GM21825 (cell line): ENCODE data around the gene HERC3.

Experiments used
- ATAC-seq: cut with Tn5 transposase; IDR thresholded peaks from one replicate; pipeline ENCODE4 v1.9.1; 2021; ENCODE audit warnings: mild to moderate bottlenecking, moderate library complexity; ENCODE audit not compliant: unreplicated experiment

Gene HERC3

GRCh38 chr4:88591787-88592599 is at the start of gene HERC3:
TSS of gene HERC3 (plus strand) at chr4:88592480. CDS start at chr4:88605824, 13,344 bp downstream.
- peak; percentile 98 for ATAC-seq

DNA sequence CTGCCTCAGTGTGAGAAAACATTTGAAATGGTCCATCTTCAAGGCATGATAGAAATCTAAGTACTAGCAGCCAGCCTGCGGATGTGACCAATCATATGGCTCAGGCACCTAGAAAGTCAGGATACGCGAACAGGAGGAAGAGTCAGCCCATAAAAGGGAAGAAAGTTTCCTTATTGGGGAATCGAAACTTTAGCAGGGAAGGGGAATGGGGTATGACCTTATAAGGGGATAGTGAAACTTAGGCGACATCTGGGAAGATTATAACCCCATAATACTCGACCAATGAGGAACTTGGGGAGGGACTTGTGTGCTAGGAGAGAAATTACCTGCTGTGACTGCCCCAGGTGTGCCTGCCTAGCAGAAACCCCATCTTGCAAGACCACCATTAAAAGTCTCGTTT is 42.5 kb upstream of the HERC3 start:
- no peak for ATAC-seq

GRCh38 chr4:88567591-88567990 is 24.7 kb upstream of the HERC3 start:
- ATAC-seq = no peak

DNA sequence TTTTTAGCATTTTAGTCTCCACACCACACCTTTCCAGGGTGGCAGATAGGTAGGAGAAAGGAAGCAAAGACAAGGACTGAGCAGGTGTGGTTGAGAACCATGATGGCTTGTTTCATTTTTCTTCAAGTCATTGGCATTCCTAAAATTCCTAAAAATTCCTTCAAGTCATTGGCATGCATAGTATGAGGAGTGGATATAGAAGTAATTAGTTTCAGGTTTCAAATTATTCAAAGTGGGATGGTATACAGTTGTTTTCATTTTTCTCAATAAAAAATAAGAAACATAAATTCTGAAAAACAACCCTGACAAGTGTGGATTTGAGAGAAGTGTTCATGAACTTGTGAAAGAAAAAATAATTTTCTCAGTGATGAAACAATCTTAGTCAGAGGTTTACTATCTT is 22.3 kb upstream of the HERC3 start:
- ATAC-seq = no peak

GRCh38 chr4:88573276-88573980 is 18.9 kb upstream of the HERC3 start:
- no peak for ATAC-seq

DNA sequence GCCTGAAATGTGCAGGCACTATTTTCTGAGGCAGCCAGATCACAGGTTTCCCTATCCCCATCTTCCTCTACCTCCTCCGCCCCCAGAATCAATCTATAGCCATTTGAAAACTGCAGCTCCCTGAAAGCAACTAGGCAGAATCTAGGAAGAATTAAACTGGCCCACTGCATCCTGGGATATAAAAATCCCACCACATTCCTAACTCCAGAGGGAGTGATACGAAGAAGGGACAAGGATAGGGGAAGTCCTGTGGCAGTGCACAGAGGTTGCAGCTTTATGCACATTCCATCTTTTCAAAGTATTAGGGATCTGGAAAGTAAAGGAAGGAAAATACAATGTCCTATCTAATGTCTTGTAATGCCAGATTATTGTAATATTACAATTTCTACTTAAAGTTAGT is 18.3 kb upstream of the HERC3 start:
- ATAC-seq = no peak

DNA sequence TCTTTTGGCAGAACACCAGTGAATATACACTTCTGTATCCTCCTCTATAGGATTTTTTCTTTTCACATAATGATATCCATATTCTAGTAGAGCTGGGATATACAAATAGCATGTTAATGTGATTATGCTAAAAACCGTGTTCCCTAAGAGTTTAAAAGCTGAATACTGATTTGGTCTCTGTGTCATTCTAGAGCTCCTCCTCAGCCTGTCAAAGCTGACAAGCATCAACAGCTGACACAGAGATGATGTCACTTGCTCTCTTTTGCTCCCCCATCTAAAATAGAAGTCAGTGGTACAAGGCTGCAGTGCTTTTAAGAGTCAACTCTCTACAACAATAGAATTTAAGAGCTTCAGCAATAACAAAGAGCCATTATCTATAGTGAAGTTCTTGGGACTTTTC is 17.1 kb upstream of the HERC3 start:
- ATAC-seq = no peak

DNA sequence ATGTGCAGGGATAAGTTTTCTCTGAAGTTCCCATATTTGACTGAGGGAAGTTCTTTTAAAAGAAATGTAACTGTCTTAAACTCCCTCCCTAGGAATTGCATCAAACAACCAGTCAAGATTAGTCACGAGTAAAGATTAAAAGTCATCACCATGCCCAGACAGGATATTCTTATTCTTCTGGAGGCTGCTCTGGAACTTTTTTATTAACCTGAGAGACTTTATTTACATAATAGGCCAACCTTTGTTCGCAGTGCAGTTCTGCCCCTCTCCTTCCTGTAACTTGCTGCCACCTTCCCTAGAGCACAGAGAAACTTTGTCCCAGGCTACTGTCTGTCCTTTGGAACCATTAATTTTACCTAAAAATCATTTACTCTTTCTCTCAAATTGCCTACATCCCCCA is 9.8 kb upstream of the HERC3 start:
- no peak for ATAC-seq

DNA sequence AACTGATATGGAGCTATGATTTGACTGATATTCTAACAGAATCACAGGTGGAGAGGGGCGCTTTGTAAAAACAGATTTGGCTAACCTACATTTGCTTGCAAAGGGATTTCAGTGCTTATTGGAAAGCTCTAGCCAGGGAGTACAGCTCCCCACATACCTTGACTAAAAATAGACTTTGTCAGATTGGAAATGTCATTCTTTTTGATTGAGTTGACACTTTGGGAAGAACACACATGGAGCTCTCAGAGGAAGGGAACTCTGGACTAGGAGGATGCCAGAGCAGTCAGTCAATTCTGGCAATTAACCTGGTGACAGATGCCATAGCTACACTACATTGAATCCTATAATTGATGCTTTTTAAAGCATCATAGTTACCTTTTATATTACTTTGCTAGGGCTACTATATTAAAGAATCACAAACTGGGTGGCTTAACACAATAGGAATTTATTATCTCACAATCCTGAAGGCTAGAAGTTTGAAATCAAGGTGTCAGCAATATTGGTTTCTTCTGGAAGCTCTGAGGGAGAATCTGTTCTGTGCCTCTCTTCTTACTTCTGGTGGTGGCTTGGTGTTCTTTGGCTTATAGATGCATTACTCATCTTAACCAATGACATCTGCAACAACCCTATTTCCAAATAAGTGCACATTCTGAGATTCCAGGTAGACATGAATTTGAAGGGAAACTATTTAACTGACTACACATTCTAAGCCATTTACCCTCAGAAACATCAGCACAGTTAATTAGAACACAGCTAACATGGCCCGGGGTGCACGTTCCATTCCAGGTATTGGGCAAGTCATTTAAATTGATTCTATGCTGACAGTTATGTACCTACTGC is 8.4 kb upstream of the HERC3 start:
- no peak for ATAC-seq

- ATAC-seq = no peak
These were observed 7.8 kb upstream of the HERC3 start for GRCh38 chr4:88584471-88584900.

DNA sequence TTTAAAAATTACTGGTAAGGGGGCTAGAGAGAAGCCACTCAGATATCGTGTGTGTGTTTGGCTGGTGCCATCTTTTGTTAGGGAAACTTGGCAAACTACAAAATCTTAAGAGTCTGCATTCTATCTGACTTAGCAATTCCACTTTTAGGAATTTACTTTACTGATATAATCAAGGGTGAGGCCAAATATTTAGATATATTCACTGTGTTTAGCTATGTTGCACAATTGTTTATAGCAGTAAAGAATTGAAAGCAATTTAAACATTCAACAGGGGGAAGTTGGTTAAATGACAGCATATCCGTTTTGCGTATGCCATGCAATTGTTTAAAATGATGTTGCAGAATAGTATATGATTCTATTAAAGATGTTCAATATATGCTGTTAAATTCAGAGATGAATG is 6.4 kb upstream of the HERC3 start:
- no peak for ATAC-seq

GRCh38 chr4:88587306-88587705 is 5.0 kb upstream of the HERC3 start:
- no peak for ATAC-seq

DNA sequence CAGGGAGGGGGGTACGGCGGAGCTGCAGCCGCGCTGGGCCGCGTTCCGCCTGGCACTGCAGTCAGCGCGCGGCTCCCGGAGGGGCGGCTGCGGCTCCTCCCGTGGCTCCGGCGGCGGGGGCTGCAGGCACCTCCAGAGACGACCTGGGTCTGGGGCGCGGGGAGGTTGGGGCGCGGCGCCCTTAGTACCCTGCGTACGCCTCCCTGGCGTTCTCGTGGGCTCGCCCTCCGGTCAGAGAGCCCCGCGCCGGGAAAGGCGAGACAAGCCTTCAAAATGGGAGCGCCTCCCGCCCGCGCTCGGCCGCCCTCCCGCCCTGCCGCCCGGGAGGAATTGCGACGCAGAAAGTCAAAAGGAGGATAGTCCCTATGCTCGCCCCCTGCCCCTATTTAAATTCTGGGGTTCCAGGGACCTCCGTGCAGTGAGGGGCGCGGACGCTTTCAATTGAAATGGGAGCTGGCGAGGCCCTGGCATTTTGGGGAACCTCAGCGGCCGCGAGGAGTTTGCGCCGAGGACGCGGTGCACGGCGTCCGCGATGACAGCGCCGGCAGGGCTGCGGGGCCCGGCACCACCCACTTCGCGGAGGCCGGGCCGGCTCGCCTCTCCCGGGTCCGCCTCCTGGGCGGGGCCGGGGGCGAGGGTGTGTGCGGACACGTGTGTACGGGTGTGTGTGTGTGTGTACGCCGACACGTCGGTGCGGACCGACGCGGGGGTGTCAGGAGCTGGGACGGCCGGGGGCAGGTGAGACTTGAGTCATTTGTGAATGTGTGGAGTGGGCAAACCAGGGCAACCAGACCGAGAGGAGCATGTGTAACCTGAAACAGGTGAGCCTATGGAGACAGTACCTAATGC is 544 bp downstream of the HERC3 start:
- peak; percentile 79 for ATAC-seq

GRCh38 chr4:88597970-88598660 is 5.8 kb downstream of the HERC3 start:
- ATAC-seq = no peak

DNA sequence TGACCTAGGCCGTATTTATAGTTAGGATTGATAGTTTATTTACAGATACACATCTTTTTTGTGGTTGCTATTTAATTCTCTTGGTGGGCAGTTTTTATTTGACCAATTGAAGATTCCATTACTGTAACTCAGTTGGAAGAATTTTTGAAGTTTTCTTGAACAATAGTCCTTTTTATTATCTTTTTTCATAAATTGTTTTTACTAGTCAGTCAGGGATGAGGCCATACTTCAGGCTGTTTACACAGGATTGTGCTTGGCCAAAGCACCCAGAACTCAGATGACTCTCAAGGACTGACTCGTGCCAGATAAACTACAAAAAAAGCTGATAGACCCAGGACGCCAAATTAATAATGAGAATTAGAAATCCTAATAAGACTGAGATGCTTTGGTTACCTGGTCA is 7.0 kb downstream of the HERC3 start:
- ATAC-seq = no peak

DNA sequence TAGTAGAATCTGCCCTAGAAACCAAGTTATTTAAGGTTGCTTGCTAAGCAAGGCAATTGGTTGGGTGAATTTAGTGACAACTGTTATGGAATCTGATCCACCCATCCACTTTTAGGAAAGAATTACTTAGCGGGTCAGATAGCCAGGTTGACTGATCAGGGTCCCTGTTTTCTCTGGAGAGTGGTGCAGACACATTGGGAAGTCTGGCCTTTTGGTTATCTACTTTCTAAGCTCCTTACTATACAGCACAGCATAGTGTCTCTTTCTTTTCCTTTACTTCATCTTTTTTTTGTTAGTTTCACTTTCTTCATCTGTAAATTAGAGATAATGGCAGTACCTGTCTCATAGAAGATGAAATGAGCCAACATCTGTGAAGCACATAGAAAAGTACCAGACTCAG is 7.4 kb downstream of the HERC3 start:
- no peak for ATAC-seq

DNA sequence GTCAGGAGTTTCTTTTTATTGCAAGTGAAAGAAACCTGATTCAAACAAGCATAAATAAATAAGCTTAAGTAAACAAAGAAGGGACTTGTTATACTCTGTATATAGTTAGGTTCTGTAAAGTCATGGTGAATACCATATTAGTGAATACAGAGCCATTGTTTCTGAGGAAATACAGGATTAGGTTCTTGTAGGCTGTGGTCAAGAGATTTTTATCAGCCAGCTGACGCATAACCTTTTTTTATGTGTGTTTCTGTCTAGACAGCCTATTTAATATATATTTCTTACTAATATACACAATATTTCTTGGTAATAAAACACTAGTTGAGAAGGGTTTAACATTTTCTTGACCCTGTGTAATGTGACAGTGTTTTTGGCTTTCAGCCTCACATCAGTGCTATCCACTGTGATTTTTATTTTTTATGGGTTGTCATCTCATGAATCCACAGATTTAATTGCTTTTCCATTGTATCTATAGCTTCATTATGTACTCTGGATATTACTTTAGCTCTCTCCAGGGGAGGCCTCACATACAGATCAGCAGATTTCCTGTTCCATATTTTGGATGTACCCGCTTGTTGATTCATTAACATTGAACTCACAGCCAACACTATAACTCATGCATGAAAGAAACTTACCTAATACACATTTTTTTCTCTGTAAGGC is 8.0 kb downstream of the HERC3 start:
- ATAC-seq = no peak

GRCh38 chr4:88604978-88605678 is 12.8 kb downstream of the HERC3 start:
- no peak for ATAC-seq

DNA sequence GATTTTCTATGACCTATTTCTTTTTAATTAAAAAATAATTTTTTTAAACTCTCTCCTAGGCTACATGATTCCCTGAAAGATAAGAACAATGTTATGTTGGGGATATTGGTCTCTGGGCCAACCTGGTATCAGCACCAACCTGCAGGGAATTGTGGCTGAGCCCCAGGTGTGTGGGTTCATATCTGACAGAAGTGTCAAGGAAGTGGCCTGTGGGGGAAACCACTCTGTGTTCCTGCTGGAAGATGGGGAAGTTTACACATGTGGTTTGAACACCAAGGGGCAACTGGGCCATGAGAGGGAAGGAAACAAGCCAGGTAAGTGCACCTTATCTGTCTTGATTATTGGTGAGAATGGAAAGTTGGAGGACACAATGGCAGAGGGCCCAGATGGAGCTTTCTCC is 13.5 kb downstream of the HERC3 start:
- ATAC-seq = peak; percentile 65
